GM18502 (cell line): ENCODE results near the gene ZFYVE21.

Experiments
- ATAC-seq: cut with Tn5 transposase; IDR thresholded peaks from one replicate; pipeline ENCODE4 v1.9.1; 2021; ENCODE audit warnings: mild to moderate bottlenecking; ENCODE audit not compliant: unreplicated experiment, poor library complexity

The ZFYVE21 gene

DNA sequence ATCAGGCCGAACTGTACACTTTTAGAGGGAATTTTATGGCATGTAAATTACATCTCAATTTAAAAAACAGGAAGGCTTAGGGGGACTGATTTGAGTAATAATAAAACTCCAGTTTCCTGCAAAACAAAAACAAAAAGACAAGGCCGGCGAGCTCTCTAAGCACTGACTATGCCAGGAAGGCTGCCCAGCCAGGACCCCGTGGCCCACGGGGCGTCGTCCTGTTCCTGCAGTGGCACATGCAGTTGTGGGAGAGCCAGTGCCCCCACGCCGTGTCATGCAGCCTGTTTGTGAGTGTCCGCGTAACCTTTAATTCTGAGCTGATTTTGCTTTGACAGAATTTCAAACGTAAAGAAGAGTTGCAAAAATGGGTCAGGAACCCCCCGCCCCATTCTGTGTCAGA is 10.9 kb upstream of the ZFYVE21 start:
- no peak for ATAC-seq

DNA sequence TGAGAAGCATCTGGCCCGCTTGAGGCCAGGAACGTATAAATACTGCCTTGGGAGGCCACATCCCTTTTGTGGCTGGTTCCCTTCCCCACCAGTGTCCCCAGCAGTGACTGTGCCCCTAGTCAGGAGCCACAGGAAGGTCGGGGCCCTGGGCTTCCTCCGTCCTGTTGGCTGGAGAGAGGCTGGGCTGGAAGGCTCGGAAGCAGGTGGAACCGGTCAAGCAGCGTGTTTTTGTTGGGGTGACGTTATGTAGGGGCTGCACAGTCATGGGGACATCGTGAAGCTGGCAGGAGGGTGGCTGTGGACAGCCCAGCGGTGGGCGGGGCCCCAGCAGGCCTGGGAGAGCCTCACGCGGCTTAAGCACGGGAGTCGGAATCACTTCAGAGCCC is 10.5 kb upstream of the ZFYVE21 start:
- ATAC-seq = no peak

- ATAC-seq = no peak
These were observed 9.9 kb upstream of the ZFYVE21 start for GRCh38 chr14:103705504-103706284.

- no peak for ATAC-seq
These were observed 8.9 kb upstream of the ZFYVE21 start for GRCh38 chr14:103706551-103707328.

GRCh38 chr14:103707329-103708263 is 8.0 kb upstream of the ZFYVE21 start:
- no peak for ATAC-seq

GRCh38 chr14:103708750-103709187 is 6.8 kb upstream of the ZFYVE21 start:
- no peak for ATAC-seq

DNA sequence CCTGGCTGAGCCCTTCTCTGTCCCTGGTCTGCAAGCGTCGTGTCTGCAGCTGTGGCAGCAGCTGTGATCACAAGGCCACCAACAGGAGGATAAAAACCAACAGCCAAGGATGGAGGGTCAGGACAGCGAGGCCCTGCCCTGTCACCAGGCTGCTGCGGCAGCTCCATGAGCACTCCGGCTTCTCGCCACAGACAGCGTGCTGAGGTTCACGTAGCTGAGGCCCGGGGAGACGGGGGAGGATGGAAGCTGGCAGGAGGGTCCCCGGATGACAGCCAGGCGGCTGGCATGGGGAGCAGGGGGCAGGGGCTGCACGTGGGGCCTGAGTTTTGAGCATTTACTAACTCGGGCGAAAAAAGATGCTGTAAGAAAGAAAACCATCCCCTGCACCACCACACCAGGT is 5.8 kb upstream of the ZFYVE21 start:
- no peak for ATAC-seq

DNA sequence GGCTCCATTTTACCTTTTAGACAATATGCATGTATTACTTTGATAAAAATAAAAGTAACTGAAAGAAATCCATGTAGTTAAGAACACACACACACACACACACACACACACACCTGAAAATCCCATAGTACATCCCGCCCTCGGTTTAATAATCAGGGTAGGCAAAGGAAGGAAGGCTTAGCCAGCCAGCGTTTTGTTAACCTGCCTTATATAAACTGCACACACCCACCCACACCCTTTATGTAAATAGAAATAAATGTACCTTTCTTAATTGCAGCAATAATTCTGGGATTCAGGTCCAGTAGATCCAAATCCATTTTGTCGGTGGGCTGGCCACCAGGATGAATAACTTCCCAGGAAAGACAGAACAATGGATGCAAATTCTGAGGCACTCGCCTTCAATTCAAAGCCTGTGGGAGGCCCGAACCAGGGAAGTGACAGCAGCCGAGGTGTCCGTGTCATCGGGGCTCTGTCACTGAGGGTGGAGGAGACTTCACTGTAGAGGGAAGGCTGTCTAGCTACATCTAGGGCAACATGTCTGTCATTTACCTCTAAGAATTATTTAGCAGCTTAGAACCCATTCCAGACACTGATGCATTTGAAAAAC is 4.7 kb upstream of the ZFYVE21 start:
- ATAC-seq = no peak

GRCh38 chr14:103711516-103712431 is 3.8 kb upstream of the ZFYVE21 start:
- ATAC-seq = no peak

- no peak for ATAC-seq
These were observed 2.9 kb upstream of the ZFYVE21 start for GRCh38 chr14:103712633-103713247.

GRCh38 chr14:103713304-103714062 is 2.1 kb upstream of the ZFYVE21 start:
- no peak for ATAC-seq

GRCh38 chr14:103714063-103714724 is 1.4 kb upstream of the ZFYVE21 start:
- ATAC-seq = no peak

GRCh38 chr14:103716091-103716801 is 636 bp downstream of the ZFYVE21 start:
- peak; percentile 4 for ATAC-seq

DNA sequence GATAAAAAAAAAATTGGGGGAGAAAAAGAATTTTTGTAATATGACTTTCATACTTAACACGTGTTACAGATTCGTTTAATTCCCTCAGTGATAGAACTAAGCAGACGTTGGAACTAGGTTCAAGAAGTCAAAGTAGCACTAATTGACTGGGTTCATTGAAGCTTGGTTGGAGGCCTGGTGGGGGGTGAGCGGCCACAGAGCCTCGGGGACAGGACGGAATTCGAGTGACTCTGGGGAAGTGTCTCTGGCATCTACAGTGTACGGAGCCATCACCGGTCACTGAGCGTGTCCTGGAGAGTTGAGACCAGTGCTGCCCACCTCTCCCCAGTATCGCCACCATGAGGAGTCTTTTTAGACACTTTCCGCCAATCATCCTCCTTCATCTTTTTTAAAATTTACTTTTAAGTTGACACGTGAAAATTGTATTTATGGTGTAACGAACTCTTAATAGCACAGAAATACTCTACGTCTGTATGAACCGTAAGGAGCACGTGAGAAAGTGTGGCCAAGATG is 1.3 kb downstream of the ZFYVE21 start:
- no peak for ATAC-seq

DNA sequence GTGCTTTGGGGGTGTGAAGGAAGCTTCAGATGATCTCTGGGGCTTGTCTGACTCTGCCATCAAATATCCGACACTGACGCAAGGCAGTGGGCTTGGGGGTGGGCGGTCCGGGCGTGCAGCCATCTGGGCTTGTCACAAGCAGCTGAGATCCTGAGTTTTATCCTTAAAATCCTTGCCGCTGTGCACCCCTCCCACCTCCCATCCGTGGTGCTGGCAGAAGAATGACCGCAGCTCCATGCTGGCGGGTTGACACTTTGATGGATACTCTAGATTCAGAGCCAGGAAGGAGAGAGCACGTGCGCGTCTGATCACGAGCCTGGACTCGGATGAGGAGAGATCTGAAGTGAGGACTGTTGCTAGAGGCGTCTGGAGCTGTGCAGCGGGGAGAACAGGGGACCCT is 3.0 kb downstream of the ZFYVE21 start:
- ATAC-seq = no peak

GRCh38 chr14:103719751-103720150 is 4.1 kb downstream of the ZFYVE21 start:
- no peak for ATAC-seq
